IPS-NIHi11 (cell line): ENCODE measurements around the gene ALKAL2.

Experiments
- DNase-seq: peaks from one replicate; pipeline ENCODE4 v3.0.0; 2012; ENCODE audit warnings: mixed read lengths, low spot score

The ALKAL2 gene

DNA sequence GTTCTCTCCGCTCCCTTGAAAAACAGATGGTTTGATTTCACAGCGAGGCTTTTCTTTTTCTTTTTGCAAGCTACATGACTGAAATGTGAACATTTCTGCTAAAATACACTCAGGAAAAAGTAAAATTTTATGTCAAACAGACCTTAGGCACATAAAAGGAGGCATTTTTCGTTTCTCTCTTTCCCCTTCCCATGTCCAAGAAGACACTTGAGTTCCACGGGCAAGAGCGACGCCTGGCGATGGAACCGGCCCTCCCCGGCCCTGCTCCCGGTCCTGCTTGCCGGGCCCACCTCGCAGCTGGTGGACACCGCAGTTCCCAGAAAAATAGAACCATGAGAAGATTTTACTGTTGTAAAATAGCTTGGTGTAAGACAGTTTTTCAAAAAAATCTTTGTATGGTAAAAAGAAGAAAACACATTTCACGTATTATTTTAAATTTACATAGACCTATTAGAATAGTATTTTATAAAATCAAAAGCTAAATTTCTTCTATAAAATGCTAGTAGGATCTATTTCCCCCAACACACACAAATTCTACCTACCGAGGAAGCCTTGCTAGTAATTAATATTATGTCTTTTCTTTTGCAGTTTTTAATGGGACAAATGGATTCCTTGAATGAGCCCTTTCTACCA lies 2.3 kb upstream of the ALKAL2 start:
- DNase-seq: peak; percentile 75

DNA sequence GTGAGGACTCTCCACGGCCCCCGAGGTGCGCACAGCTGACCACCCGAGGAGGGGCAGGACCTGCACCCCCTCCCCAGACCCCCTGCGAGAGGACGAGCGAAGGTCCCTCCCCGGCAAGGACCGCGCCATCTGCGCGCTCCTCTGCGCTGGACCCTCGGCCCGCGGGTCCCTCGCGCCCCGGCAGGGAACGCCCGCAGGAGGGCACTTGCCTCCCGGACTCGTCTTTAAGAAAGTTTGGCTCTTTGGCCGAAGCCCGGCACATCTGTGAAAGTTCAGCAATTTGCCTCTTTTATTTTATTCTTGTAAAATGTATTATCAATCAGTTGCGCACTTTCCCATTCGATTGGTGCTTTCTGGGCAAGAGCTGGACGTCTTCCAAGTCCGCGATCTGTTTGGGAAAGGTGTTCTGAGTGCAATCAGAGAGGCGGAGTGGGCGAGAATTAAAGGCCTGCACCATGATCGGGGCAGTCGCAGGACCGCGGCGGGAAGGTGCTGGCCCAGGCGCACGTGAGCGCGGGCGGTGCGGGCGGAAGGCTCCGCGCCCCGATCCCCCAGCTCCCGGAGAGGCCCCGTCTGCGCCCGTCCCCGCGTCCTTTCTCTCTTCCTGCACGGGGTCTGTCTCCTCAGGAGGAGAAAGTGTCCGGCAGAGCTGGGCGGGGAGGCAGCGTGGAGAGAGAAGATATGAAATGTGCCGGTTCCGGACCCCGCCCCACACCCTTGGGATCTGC lies 1.6 kb upstream of the ALKAL2 start:
- peak; percentile 38 for DNase-seq

DNA sequence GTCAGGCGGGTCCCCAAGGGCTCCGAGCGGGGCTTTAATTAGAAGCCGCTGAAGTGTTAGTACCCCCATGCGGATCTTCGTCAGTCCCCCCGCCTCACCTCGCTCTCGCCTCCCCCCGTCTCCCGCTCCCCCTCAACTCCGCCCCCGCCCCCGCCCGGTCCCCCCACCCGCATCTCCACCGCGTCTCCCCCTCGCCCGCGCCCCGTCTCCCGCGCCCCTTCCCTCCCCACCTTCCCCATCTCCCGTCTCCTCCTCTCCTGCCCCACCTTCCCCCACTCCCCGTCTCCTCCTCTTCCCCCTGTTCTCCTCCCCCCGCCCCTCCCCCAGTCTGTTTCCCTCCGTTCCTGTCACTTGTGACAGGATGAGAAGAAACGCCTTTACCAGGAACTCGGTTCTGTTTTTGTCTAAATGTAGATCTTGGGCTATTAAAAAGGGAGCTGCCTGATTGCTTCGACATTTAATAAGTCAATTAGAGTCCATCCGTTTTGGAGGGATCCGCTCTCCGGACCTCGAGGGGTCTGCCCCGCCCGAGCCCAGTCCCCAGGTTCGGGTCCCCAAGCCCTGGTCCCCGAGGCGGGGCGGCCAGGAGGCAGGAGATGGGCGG lies 969 bp upstream of the ALKAL2 start:
- DNase-seq: peak; percentile 26

DNA sequence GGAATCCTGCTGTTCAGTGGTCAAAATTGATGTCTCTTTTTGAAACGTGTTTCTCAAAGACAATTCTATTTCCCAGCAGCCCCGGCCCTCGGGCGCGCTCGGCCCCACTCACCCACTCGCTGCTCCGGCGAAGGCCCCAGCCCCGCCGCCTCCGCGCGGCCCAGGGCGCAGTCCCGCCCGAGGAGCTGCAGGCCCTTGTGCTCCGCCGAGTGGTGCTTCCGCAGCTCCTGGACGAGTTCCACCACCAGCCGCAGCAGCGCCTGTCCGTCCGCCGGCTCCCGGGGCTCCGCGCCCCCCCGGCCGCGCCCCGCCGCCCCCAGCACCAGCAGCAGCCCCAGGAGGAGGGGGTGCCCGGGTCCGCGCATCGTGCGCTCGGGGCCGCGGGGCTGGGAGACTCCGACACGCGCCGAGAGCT lies 413 bp downstream of the ALKAL2 start:
- peak; percentile 70 for DNase-seq

DNA sequence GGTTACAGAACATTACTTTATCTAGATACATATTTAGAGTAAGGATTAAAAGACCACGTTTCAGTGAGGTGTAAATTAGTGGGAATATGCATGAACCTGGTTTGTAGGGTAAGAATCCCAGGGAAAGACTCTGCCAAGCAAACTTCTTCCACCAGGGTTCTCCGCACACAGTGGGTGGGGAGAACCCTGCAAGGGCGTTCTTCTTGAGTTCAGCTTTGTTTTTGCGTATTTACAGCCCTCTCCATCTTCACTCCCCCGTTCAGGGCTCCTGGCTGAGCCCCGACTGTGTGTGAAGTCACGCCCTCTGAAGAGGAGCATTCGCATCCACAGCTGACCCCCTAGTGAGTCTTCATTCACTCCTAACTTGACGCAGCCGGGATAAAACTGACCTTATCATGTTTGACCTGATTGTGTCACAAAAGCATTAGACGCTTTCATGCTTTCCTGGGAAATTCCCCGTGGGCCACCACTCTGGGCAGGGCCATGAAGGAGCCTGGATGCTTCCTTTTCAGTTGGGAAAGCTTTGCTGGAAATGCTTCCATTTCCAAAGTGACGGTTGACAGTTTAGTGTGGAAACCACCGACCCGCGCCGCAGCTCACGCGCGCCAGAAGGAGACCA lies 1.0 kb downstream of the ALKAL2 start:
- peak; percentile 30 for DNase-seq

DNA sequence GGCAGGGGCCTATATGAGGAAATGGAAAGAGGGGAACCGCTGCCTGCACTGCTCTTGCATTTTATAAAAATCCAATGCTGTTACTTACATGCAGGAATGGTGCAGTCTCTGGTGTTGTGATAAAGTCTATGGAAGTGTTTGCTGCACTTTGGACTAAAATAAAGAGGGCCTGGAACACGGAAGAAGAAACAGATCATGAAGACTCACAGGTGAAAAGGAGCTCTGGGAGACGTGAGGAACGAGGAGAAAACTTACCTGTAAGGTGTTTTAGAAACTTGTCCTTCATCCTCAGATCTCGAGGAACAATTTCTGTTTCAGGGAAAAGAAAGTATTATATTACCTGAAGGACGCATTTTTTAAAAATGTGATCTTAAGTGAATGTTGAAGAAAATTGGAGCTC lies 1.9 kb downstream of the ALKAL2 start:
- DNase-seq: no peak

DNA sequence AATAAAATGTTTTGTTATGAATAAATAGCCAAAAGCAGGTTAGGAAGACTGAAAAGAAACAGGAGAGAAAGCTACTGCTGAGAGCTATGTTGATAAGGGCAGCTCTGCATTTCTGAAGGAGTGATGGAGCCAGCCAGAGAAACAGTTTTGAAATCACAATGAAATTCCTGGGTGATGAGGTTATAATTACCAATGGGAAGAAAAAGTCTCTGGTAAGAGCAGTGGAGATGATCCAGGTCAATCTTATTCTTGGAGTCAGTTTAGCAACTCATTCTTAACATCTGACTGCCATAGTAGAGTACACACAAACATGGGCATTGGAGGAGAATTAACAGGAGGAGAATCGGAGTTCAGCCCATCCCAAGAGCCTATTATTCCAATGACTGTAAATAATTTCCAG lies 2.4 kb downstream of the ALKAL2 start:
- DNase-seq: no peak

DNA sequence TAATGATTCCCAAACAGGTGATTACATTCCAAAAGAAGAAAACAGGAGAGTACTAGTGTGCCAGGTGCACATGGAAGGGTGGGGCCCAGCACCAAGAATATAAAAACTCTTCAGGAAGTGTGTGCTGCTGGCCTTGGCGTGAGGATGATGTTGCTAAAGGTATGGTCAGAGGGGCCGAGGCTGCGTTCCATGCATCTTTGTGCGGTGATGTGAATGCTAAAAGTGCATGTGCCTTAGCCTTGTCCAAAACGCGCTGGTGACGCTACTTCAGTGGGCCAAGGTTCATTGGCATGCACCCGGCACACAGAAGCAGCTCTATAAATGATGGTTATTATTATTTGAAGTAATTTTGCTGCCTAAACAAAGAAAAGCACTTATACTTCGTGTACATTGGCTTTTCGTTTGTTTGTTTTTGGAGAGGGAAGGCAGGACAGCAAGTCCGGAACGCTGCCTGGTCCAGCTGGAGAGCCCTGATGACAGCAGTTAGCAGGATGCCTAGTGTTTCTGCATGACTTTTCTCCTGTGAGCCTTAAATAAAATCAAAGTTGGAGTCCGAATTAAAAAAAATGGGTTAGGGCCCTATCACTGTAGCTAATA lies 2.9 kb downstream of the ALKAL2 start:
- no peak for DNase-seq

DNA sequence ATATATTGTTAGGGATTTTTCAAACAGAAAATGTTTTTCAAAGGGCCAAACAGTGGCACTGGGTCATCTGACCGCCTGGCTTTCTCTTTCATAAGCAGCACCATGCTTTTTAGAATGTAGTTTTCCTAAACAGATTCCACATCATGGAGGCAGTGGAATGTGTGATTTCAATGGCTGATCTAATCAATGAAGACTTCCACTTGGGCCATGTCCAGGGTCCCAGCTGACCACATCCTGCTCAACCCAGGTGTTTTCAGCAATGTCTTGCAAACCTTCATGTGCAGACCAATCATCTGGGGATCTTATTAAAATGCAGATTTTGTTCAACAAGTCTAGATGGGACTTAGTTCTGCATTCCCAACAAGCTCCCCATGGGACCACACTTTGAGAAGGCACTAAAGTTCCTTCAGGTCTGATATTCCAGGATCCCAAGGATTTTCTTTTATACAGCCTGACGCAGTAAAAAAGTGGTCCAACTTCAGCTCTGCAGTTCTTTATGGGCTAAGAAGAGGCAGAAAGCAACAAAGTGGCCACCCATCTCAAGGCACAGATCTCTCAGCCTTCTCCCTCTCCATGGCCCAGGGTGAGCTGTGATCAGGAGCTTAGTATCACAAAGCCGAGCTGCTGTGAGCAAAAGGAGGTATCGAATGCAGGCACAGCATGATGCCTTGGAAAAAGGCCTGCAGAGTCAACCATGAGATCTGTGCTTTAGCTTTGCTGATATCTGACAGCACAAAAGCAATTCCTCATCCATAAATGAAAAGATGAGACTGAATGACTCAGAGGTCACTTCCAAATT lies 3.7 kb downstream of the ALKAL2 start:
- peak; percentile 25 for DNase-seq

DNA sequence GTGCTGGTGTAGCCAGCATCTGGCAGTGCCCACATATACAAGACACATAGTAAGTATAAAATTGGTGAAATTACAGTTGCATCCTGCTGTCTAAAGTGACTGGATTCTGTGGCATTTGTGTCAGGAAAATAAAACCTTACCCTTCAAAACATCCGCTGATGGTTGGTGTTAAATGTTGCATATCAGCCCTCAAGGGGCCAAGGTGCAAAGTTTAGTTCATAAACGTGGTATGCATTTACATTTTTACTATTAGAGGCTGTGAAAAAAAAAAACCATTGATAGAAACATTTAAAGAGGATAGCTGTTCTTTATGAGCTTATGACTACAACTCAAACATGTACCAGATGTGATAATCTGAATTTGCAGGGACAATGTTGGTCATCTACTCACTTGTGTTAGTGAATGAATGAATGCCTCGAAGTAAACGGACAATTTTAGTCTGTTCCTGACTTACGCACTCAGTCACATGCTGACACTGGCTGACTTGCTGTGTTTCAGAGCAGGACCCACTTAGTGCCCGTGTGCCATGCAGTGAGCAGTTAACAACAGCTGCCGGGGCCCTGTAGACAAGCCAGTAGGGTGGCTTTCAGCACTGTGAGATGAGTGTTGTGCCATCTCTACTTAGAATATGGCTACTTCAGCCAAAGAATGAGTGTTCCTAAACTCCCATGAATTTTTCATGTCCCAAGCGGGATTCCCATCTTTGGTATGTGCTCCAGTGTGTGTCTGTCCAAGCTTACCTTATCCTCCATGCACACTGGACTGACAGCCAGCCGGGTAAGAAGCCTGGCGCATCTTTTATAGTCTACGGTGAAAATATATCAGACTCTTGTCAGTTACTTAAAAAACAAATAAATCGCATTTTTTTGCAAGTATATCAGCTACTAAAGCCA lies 5.3 kb downstream of the ALKAL2 start:
- no peak for DNase-seq

DNA sequence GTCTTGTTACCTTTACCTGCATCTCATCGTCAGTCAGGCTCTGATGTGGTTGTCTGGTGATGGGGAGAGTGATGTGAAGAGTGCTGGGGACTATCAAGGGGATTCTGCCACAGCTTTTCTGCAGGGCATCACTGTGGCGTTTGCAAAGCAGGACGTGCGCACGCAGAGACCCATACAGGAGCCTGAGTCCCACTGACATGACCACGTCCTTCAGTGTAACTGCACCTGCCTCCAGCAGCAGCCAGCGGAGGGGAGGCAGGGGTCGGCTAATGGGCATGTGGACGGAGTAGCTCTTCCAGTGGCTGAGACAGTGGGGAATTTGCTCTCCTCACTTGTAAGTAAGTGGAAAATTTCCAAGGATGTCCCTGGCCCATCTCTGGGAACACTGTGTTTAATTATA lies 6.5 kb downstream of the ALKAL2 start:
- DNase-seq: no peak

DNA sequence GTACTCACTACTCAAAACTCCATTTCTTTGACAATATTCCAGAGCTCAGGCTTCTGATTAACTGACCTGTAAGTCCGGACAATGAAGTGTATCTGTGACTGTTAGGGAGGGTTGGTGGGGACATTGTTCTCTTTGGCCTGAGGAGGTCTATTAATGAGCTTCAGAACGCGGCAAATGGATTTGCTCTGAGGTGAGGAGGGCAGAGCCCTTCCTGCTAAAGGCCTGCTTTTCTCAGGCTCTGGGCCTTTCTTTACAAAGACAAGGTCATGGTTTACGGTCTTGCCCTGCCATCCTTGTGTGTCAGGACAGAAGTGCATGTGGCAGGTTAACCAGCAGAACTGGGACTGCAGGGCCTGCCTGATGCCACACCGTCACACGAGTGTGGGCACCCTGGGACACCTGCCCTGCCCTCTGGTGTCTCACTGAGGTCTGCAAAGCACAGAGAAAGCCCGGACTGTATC lies 7.2 kb downstream of the ALKAL2 start:
- DNase-seq: no peak

DNA sequence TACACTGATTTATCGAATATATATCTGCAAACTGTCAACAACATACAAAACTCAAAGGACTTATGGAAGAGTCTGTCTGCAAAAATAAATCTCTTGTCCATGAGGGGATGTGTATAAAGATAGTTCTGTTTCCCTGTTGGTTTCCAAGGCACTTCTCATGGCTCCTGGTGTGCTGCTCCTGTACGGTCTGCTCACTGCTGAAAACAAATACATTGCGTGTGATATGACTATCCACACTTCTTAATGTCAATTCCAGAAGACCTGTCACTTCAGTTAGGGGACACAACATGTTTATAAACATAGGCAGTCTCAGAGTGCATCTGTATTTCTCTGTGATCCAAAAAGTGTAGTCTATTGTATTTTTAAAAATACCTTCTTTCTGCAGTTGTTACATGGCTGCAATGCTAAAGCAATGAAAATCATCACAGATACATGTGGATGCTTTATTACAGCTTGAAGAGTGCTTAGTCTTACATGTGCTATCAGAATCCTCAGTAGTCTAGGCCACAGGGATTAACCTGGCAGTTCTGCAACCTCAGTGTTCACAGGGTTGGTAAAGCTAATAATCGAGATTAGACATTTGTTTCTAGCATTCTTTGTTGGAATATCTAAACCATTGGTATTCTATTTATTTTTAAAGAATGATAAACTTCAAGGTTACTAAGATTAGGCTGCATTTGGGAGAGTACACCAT lies 7.8 kb downstream of the ALKAL2 start:
- no peak for DNase-seq

DNA sequence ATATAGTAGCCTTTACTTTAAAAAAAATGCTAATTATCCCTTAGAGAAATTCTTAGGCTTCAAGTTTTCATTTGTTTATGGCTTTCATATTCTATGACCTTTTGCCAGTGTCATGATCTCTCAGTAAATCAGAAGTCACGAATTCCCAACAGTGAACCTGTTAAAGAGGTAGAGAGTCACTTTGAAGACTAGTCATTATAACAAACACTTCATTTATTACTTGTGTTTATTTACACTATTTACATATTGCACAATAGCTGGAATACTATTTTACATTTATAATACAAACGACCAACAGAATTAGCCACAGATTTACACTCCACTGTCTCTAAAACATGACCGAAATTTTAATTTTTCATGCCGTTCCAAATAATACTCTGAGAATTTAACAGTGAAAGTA lies 8.5 kb downstream of the ALKAL2 start:
- no peak for DNase-seq

DNA sequence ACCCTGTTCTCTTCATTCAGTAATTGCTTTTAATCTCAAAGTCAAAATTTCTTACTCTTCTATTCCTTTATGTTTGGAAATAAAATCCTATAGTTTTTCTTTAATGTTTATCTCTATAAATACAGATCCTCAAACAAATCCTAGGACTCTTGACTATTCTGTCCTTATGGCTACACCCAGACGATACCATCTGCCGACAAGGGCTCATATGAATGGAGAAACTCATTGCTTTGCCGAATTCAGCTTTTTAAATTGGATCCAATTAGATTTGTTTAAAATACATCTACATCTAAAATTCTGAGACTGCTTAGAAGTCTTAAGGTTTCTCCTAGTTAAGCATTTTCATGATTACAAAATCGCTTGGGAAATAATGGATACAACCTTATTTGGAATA lies 9.0 kb downstream of the ALKAL2 start:
- DNase-seq: no peak

DNA sequence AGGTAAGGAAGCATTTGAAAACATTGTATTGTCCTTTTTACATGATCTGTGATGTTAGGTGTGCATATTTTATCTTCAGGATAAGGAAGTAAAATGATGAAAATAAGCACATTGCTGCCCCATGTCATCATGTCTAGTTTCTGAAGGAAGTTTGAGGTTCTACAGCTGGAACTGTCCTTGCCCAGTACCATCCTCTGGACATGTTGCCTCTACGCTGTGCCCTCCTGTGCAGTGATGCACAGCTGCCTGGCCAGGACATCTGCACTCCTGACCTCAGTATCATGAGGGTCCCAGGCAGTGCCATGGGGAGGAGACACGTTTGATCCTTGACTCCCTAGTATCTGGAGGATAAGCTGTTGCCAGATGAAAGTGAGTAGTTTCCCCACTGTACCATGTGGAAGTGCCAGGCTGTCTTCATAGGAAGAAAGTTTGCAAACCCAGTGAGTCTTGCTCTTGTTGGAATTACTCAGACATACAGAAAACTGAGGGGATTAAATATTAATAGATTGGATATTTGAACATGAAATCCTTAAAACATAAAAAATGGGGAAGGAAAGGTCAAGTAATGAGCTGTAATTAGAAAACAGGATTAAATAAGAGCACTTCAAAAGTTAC lies 9.5 kb downstream of the ALKAL2 start:
- no peak for DNase-seq

DNA sequence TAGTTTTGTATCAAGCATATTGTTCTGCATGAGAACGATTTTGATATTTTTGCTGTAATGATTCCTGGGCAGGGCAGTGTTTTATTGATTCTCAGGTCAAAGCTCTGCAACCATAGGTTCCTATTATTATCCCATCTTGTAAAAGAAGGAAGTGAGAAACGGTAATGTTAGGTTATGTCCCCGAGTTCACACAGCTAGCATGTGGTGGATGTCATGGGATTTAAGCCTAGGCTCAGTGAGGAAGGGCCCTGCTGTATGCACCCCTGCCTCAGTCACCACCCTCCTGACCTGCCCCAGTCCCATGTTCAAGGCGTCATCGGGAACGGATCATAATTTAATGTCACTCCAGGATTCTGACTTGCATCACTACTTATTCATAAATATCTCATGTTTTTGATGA lies 12.4 kb downstream of the ALKAL2 start:
- DNase-seq: no peak

DNA sequence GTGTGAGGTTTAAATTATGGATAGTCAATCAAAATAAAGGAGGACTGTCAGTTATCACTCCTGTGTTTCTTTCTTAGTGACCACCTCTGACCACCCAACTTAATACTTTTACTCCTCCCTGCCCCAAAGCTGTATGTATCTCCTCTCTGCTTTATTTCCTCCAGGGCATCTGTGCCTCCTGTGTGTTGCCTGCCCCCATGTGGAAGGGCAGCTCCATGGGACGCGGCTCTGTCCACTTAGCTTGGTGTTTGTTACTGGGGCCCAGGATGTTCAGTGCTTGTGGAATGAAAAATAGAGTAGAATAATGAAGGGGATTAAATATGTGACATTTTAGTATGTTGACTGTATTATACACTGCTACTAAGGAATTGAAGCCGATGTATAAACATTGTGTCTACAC lies 13.4 kb downstream of the ALKAL2 start:
- no peak for DNase-seq

DNA sequence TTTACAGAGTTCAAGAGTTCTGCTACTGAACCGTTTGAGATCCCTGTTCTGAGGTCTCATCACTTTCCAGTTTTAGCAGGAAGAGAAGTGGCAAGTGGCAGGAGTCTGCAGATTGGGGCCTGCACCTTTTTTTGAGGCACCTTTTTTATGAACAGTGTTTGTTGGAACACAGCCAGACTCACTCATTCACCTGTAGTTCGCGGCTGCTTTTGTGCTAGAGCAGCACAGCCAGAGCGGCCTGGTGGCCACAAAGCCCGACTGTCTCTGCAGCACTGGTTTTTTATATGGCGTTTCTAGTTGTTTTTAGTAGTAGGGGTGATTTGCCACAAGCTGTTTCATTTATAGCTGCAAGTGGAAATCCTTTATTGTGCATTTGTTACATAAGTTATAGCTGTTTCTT lies 14.6 kb downstream of the ALKAL2 start:
- no peak for DNase-seq

DNA sequence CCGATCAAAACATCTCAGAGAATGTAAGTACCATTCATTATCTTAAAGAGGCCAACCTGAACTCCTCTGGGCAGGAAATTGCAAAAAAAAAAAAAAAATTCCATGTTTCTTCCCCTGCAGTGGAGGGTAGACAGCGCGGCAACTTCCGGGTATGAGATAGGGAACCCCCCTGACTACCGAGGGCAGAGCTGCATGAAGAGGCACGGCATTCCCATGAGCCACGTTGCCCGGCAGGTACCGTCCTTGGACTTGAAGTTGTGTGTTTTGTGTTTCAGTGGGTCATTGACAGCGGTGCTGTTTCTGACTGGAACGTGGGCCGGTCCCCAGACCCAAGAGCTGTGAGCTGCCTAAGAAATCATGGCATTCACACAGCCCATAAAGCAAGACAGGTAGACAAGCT lies 16.0 kb downstream of the ALKAL2 start:
- no peak for DNase-seq
